OCI-LY1 (cell line): ENCODE measurements around the gene HELLS.
"Not testable (repeated sequence)": the region's sequence is repeated elsewhere in the genome, so short reads cannot be mapped to it uniquely, and the experiment has no call there.

Experiments
- H2AFZ ChIP-seq: fragments of 200-600 bp; sonication (generic), shearing (Covaris generic); 2 replicates; pipeline ENCODE4 v1.6.0; 2014; ENCODE audit warnings: antibody characterized with exemption, mild to moderate bottlenecking, low read length
- H3F3A ChIP-seq: fragments of 200-600 bp; sonication (generic), shearing (Covaris generic); 2 replicates; pipeline ENCODE4 v1.6.0; 2014; ENCODE audit warnings: mild to moderate bottlenecking, antibody characterized with exemption, low read length, moderate library complexity; ENCODE audit not compliant: insufficient read depth
- H3K27ac ChIP-seq: fragments of 200-600 bp; sonication (generic); 2 replicates; pipeline ENCODE4 v1.5.1; 2014; ENCODE audit warnings: low read length, mixed run types, mild to moderate bottlenecking, low read depth; ENCODE audit not compliant: poor library complexity, severe bottlenecking
- H3K27me3 ChIP-seq: fragments of 200-600 bp; sonication (generic); 2 replicates; pipeline ENCODE4 v1.6.0; 2014; ENCODE audit warnings: antibody characterized with exemption, mild to moderate bottlenecking, low read length, moderate library complexity; ENCODE audit not compliant: insufficient read depth
- H3K36me3 ChIP-seq: fragments of 200-600 bp; sonication (generic); 2 replicates; pipeline ENCODE4 v1.6.1; 2014; ENCODE audit warnings: mild to moderate bottlenecking, antibody characterized with exemption, low read length, moderate library complexity, mixed read lengths; ENCODE audit not compliant: insufficient read depth
- H3K4me1 ChIP-seq: fragments of 200-600 bp; sonication (generic); 2 replicates; pipeline ENCODE4 v1.5.1; 2014; ENCODE audit warnings: mild to moderate bottlenecking, low read length, moderate library complexity; ENCODE audit not compliant: insufficient read depth, severe bottlenecking
- H3K4me2 ChIP-seq: fragments of 200-600 bp; sonication (generic), shearing (Covaris generic); 2 replicates; pipeline ENCODE4 v1.6.1; 2014; ENCODE audit warnings: low read length
- H3K4me3 ChIP-seq: fragments of 200-600 bp; sonication (generic); 2 replicates; pipeline ENCODE4 v1.5.1; 2014; ENCODE audit warnings: low read length, low read depth, mild to moderate bottlenecking, mixed read lengths; ENCODE audit not compliant: poor library complexity, severe bottlenecking
- H3K79me2 ChIP-seq: fragments of 200-600 bp; shearing (Covaris generic); 2 replicates; pipeline ENCODE4 v1.6.1; 2016; ENCODE audit warnings: mixed run types, low read length, mixed read lengths; ENCODE audit not compliant: insufficient read depth
- H3K9ac ChIP-seq: fragments of 200-600 bp; sonication (generic), shearing (Covaris generic); 2 replicates; pipeline ENCODE4 v1.6.1; 2014; ENCODE audit warnings: mild to moderate bottlenecking, low read length, mixed read lengths
- H3K9me2 ChIP-seq: fragments of 200-600 bp; sonication (generic), shearing (Covaris generic); 2 replicates; pipeline ENCODE4 v1.6.1; 2014; ENCODE audit warnings: low read depth, mild to moderate bottlenecking, low read length, mixed read lengths
- H3K9me3 ChIP-seq: fragments of 200-600 bp; shearing (Covaris generic); 2 replicates; pipeline ENCODE4 v1.6.1; 2014; ENCODE audit warnings: low read length, mixed read lengths
- H4K20me1 ChIP-seq: fragments of 200-600 bp; sonication (generic), shearing (Covaris generic); 2 replicates; pipeline ENCODE4 v1.6.0; 2016; ENCODE audit warnings: mild to moderate bottlenecking, low read length; ENCODE audit not compliant: insufficient read depth
- CTCF ChIP-seq: fragments of 200-600 bp; sonication (generic), shearing (Covaris generic); IDR thresholded peaks from 2 replicates; pipeline ENCODE4 v1.5.1; 2017; ENCODE audit warnings: mild to moderate bottlenecking, antibody characterized with exemption, low read length, moderate library complexity, mixed read lengths
- EZH2 ChIP-seq: fragments of 200-600 bp; sonication (generic), shearing (Covaris generic); IDR thresholded peaks from 2 replicates; pipeline ENCODE4 v1.8.0; 2017; ENCODE audit warnings: borderline replicate concordance, mixed run types, mild to moderate bottlenecking, antibody characterized with exemption, low read length, moderate library complexity, mixed read lengths

HELLS gene

GRCh38 chr10:94521276-94522250, 24.0 kb upstream of the HELLS start:
- Histone ChIP-seq H3K79me2 (no peaks in the 10 kb centered on the region), H4K20me1 (no peaks in the 10 kb centered on the region), H3K4me2 (no peak overlapping the region), H3K4me1 (no peaks in the 10 kb centered on the region), H3K27me3 (no peaks in the 10 kb centered on the region), H3K9ac (no peak overlapping the region), H3K9me3 (no peaks in the 10 kb centered on the region), H3K9me2 (no peaks in the 10 kb centered on the region), H2AFZ (no peak overlapping the region), H3K27ac (no peak overlapping the region), H3K36me3 (no peaks in the 10 kb centered on the region), H3F3A (no peaks in the 10 kb centered on the region), H3K4me3 (no peak overlapping the region)
- no peak for TF ChIP-seq EZH2
- no peak for TF ChIP-seq CTCF

GRCh38 chr10:94524146-94524545, 21.4 kb upstream of the HELLS start:
- TF ChIP-seq EZH2 (no peak), CTCF (no peak)
- Histone ChIP-seq H3K27me3 (no peaks in the 10 kb centered on the region), H3K9me2 (no peaks in the 10 kb centered on the region), H3F3A (no peaks in the 10 kb centered on the region), H3K4me3 (no peak overlapping the region), H3K4me2 (no peak overlapping the region), H3K27ac (no peak overlapping the region), H2AFZ (no peak overlapping the region), H3K36me3 (no peaks in the 10 kb centered on the region), H3K9ac (no peak overlapping the region), H3K9me3 (no peaks in the 10 kb centered on the region), H4K20me1 (no peaks in the 10 kb centered on the region), H3K79me2 (no peaks in the 10 kb centered on the region), H3K4me1 (no peaks in the 10 kb centered on the region)

GRCh38 chr10:94524711-94525110, 20.9 kb upstream of the HELLS start:
- Histone ChIP-seq H2AFZ (no peak overlapping the region), H3K4me1 (no peaks in the 10 kb centered on the region), H3K9me3 (no peaks in the 10 kb centered on the region), H3K36me3 (no peaks in the 10 kb centered on the region), H3K27ac (no peak overlapping the region), H3K27me3 (no peaks in the 10 kb centered on the region), H3K4me3 (no peak overlapping the region), H4K20me1 (no peaks in the 10 kb centered on the region), H3K9me2 (no peaks in the 10 kb centered on the region), H3K4me2 (no peak overlapping the region), H3F3A (no peaks in the 10 kb centered on the region), H3K9ac (no peak overlapping the region), H3K79me2 (no peaks in the 10 kb centered on the region)
- TF ChIP-seq EZH2 (no peak), CTCF (no peak)

- not testable (repeated sequence) for H3K9ac ChIP-seq, H3K27ac ChIP-seq, H4K20me1 ChIP-seq, H3K9me3 ChIP-seq, H3F3A ChIP-seq, H3K9me2 ChIP-seq, H3K4me1 ChIP-seq, H2AFZ ChIP-seq, H3K4me3 ChIP-seq, H3K4me2 ChIP-seq, H3K27me3 ChIP-seq, H3K36me3 ChIP-seq, H3K79me2 ChIP-seq
These were observed 14.0 kb upstream of the HELLS start for GRCh38 chr10:94531550-94531949.
